ENCODE data around the gene THBS4. TPM values are rescaled to one million over a fixed set of nuclear protein-coding genes. Genes with fewer than 3 reads are reported as not detected.

Gene THBS4
- total and polyA plus RNA-seq, 10 of the 15 experiments (the other 5 are each of a cell fraction or from before 2014, with no cell fraction given), result 0.31 to 1.7 (median 0.75) TPM

- H3K9ac ChIP-seq (ENCODE audit: control insufficient read depth, insufficient read depth, low read length), result no peak overlapping the region
- ATAC-seq, result no peak
- TF ChIP-seq MTA2 (IDR thresholded peaks at IDR 0.05; ENCODE audit: low read depth) (no peak), NKRF (conservative IDR thresholded peaks at IDR 0.05) (no peak), TCF12 (IDR thresholded peaks at IDR 0.05; ENCODE audit: low read depth, low read length) (no peak), CBFB (IDR thresholded peaks at IDR 0.05; ENCODE audit: low read depth) (no peak), JUNB (IDR thresholded peaks at IDR 0.05) (no peak), SRF (IDR thresholded peaks at IDR 0.05; ENCODE audit: low read depth in 2 of 2, low read length in 2 of 2) (no peak), BCL11A (IDR thresholded peaks at IDR 0.05; ENCODE audit: low read depth, low read length) (no peak), MYC (IDR thresholded peaks at IDR 0.05; ENCODE audit: insufficient read depth, insufficient read length, insufficient replicate concordance, low read length, severe bottlenecking) (no peak)
- no peak overlapping the region for H2AFZ ChIP-seq (ENCODE audit: control insufficient read depth, low read depth, low read length)
- ChIA-PET CTCF (interaction anchor here (0.6 to 12.7 kb wide), 9 partner anchors 10 to 1333 kb away, joined by 3 to 230 read pairs (median 4); no protein-coding TSS in a partner anchor), SMC1A (ENCODE audit: uncharacterized antibody, unreplicated experiment) (interaction anchor here (1.0 to 6.0 kb wide), 7 partner anchors 51 to 222 kb away, joined by 3 to 146 read pairs (median 4); no protein-coding TSS in a partner anchor), RAD21 (ENCODE audit: unreplicated experiment) (interaction anchor here (0.6 to 9.8 kb wide), 7 partner anchors 17 to 214 kb away, joined by 3 to 205 read pairs (median 3); no protein-coding TSS in a partner anchor), POLR2A (interaction anchor here (1.2 kb wide), 1 partner anchor 163 kb away, joined by 3 read pairs; no protein-coding TSS in a partner anchor)
- in situ Hi-C loops (cut with MboI) (loop anchor here (5.0 kb wide), 2 partner anchors 204 to 579 kb away; no protein-coding TSS in a partner anchor), intact Hi-C loops (cut with micrococcal nuclease; ENCODE audit: unreplicated experiment) (loop anchor here (2.0 to 10.0 kb wide), 5 partner anchors 34 to 579 kb away; partner anchors contain the start of genes FAM151B and SERINC5)
- no peaks in the 10 kb centered on the region for H3K4me1 ChIP-seq (ENCODE audit: control insufficient read depth, insufficient read depth, low read length)
- H3K27me3 ChIP-seq (replicated peaks in 1 of 2; ENCODE audit: control insufficient read depth in 2 of 2, insufficient read depth in 2 of 2, low read length in 1 of 2), result no peaks in the 10 kb centered on the region
- H3K27ac ChIP-seq (ENCODE audit: control insufficient read depth, insufficient read depth), result no peak overlapping the region
- BruUV-seq (replicated peaks), result no TSS peak
- no peaks in the 10 kb centered on the region for H3K79me2 ChIP-seq (ENCODE audit: control insufficient read depth, insufficient read depth, low read length)
- 64% methylated on average over 8 of the region's 8 CpGs for WGBS (ENCODE audit: insufficient coverage, insufficient replicate concordance, low lambda C conversion rate, missing lambda C conversion rate)
- H3K9me3 ChIP-seq (replicated peaks; ENCODE audit: control insufficient read depth, insufficient read depth, low read length), result no peaks in the 10 kb centered on the region
- no peaks in the 10 kb centered on the region for H3K36me3 ChIP-seq (ENCODE audit: control insufficient read depth in 2 of 2, insufficient read depth in 2 of 2, low read length in 1 of 2)
- DNase-seq (ENCODE audit: low read depth, low spot score), result no peak
- no peak overlapping the region for H3K4me2 ChIP-seq (ENCODE audit: control insufficient read depth, insufficient read depth)
- H4K20me1 ChIP-seq (ENCODE audit: control insufficient read depth, insufficient read depth), result no peaks in the 10 kb centered on the region
- no peak overlapping the region for H3K4me3 ChIP-seq
- no peak for FAIRE-seq
Observed at GRCh38 chr5:80093796-80094195, 58.6 kb downstream of the THBS4 start.

All from GM12878 (cell line).